ENCODE results near the gene ARHGAP9. TPM values are rescaled to one million over a fixed set of nuclear protein-coding genes. Genes with fewer than 3 reads are reported as not detected.
"Not testable (repeated sequence)": the region's sequence is repeated elsewhere in the genome, so short reads cannot be mapped to it uniquely, and the experiment has no call there.

Gene ARHGAP9
- total RNA-seq, 1 experiment from 2014 or later: not detected

- H3K27me3 ChIP-seq, H3K4me3 ChIP-seq, H3K9me3 ChIP-seq, DNase-seq: not testable (repeated sequence)
- H3K36me3 ChIP-seq: peaks cover 76% of the 10 kb centered on the region
Observed at GRCh38 chr12:57502311-57502969, 22.8 kb upstream of the ARHGAP9 start.

DNA sequence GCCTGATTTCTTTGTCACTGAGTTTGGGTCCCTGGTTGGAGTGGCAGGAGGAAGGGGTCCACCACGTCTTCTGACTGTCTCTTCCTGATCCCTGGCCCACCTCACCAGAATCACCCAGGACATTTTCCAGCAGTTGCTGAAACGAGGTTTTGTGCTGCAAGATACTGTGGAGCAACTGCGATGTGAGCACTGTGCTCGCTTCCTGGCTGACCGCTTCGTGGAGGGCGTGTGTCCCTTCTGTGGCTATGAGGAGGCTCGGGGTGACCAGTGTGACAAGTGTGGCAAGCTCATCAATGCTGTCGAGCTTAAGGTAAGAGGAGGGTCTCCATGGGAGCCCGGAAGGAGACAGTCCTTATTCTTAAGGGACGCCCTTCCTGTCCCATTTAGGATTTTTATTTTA, 20.5 kb upstream of the ARHGAP9 start:
- Histone ChIP-seq H3K27me3 (no peaks in the 10 kb centered on the region), H3K36me3 (peaks cover 81% of the 10 kb centered on the region), H3K9me3 (no peaks in the 10 kb centered on the region), H3K4me3 (no peak overlapping the region)
- DNase-seq: no peak

DNA sequence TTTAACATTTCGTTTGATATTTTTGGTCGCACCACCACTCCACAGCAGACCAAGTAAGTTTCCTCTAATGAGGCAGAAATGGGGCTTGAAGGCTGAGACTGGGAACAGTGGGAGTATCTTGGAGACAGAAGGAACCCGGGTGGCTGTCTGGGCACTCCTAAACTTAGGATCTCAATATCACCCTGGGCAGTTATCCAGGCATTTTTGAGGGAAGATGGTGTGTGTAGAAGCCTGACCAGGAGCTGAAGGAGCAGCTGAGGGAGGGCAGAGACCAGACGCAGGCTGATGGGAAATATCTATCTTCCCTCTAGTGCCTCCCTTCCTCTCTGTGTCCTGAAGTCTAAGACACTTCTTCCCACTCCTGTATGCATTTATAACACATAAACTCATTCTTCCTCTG, 18.9 kb upstream of the ARHGAP9 start:
- DNase-seq: no peak
- no peaks in the 10 kb centered on the region for H3K9me3 ChIP-seq
- no peaks in the 10 kb centered on the region for H3K27me3 ChIP-seq
- H3K36me3 ChIP-seq: peaks cover 74% of the 10 kb centered on the region
- no peak overlapping the region for H3K4me3 ChIP-seq

DNA sequence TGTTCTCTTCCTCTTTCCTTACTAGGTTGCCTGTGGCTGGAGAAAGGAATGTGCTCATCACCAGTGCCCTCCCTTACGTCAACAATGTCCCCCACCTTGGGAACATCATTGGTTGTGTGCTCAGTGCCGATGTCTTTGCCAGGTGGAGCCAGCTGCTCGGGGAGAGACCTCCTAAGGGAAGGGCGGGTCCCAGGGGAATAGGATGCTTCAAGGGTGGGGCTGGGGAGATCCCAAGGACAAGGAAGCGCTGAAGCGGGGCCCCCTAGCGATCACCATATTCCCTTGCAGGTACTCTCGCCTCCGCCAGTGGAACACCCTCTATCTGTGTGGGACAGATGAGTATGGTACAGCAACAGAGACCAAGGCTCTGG, 18.5 kb upstream of the ARHGAP9 start:
- no peaks in the 10 kb centered on the region for H3K9me3 ChIP-seq
- no peak overlapping the region for H3K4me3 ChIP-seq
- peaks cover 73% of the 10 kb centered on the region for H3K36me3 ChIP-seq
- DNase-seq: no peak
- no peaks in the 10 kb centered on the region for H3K27me3 ChIP-seq

DNA sequence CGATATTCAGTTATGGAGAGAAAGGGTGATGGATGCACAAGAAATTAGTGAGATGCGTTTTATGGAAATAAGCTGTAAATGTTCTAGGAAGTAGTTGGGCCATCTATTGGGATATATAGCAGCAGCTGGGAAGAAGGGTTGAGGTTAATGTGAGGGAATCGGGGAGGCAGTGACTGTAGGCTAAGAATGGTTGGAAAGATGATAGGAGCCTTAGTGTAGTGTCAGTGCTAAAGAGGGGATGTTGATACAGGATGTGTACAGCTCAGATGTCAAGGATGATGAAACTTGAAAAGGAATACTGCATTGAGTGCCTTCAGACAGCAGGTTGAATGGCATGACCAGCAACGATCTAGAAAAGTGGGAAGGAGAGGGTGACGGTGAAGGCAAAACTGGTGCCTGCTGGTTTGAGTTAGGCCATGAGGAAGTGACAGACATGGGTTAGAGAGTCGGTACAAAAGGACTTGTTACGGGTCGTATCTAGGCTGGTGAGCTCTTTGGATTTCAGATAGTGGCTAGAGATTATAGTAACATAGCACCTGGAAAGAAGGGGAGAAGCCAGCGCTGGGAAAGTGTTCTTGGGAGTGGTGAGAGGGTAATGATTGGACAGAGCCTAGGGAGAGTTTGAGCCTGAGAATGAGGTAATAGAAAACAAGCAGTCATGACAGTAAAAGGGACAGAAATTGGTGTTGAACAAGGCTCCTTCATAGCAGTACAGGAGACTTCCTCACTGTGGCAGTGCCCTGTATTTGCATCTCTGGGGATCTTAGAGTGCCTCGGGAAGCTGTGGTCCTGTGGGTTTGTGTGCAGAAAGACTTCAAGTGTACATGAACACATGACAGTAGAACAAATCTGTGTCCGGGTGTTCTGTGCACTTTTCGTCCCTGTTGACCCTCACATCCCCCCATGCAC, 17.8 kb upstream of the ARHGAP9 start:
- H3K9me3 ChIP-seq: no peaks in the 10 kb centered on the region
- no peak for DNase-seq
- H3K36me3 ChIP-seq: peaks cover 76% of the 10 kb centered on the region
- no peaks in the 10 kb centered on the region for H3K27me3 ChIP-seq
- no peak overlapping the region for H3K4me3 ChIP-seq

GRCh38 chr12:57496822-57497221, 17.2 kb upstream of the ARHGAP9 start:
- H3K4me3 ChIP-seq: no peak overlapping the region
- H3K27me3 ChIP-seq: no peaks in the 10 kb centered on the region
- no peak for DNase-seq
- H3K9me3 ChIP-seq: no peaks in the 10 kb centered on the region
- H3K36me3 ChIP-seq: peaks cover 74% of the 10 kb centered on the region

DNA sequence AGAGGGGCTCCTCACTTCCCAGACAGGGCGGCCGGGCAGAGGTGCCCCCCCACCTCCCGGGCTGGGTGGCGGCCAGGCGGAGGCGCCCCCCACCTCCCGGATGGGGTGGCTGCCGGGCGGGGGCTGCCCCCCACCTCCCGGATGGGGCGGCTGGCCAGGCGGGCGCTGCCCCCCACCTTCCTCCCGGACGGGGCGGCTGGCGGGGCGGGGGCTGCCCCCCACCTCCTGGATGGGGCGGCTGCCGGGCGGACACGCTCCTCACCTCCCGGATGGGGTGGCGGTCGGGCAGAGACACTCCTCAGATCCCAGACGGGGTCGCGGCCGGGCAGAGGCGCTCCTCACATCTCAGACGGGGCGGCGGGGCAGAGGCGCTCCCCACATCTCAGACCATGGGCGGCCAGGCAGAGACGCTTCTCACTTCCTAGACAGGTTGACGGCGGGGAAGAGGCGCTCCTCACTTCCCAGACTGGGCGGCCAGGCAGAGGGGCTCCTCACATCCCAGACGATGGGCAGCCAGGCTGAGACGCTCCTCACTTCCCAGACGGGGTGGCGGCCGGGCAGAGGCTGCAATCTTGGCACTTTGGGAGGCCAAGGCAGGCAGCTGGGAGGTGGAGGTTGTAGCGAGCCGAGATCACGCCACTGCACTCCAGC, 15.5 kb upstream of the ARHGAP9 start:
- not testable (repeated sequence) for DNase-seq, H3K9me3 ChIP-seq, H3K27me3 ChIP-seq, H3K4me3 ChIP-seq
- H3K36me3 ChIP-seq: peaks cover 71% of the 10 kb centered on the region

DNA sequence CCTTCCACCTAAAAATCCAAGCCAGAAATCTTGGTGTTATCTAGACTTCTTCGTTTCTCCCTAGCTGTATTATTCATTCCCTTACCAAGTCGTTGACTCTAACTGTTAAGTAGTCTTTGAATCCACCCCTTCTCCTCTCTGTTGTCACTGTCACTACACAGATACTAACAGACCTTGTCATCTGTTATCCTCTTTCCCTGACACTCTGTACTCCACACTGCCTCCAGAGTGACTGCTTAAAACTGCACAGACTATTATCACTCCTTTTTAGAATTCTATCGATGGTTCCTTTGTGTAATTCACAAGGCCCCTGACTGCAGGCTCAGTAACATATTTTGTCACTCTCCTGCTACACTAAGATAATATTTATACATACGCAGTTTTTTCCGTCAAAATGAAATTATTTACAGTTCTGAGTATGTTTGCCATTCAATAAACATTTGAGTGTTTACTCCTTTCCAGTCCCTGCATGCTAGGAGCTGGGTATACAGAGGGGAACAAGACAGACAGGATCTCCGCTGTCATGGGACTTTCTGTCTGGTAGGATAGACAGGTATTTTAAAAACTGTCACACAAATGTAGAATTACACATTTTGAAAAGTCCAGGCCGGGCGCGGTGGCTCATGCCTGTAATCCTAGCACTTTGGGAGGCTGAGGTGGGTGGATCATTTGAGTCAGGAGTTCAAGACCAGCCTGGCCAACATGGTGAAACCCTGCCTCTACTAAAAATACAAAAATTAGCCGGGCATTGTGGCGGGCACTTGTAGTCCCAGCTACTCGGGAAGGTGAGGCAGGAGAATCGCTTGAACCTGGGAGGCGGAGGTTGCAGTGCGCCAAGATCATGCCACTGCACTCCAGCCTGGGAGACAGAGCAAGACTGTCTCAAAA, 12.0 kb upstream of the ARHGAP9 start:
- H3K27me3 ChIP-seq: no peaks in the 10 kb centered on the region
- no peak overlapping the region for H3K4me3 ChIP-seq
- H3K36me3 ChIP-seq: peaks cover 61% of the 10 kb centered on the region
- DNase-seq: no peak
- H3K9me3 ChIP-seq: no peaks in the 10 kb centered on the region

- Histone ChIP-seq H3K4me3 (no peak overlapping the region), H3K9me3 (no peaks in the 10 kb centered on the region), H3K36me3 (peaks cover 51% of the 10 kb centered on the region), H3K27me3 (no peaks in the 10 kb centered on the region)
- DNase-seq: no peak
Observed at GRCh38 chr12:57490126-57490525, 10.5 kb upstream of the ARHGAP9 start.

DNA sequence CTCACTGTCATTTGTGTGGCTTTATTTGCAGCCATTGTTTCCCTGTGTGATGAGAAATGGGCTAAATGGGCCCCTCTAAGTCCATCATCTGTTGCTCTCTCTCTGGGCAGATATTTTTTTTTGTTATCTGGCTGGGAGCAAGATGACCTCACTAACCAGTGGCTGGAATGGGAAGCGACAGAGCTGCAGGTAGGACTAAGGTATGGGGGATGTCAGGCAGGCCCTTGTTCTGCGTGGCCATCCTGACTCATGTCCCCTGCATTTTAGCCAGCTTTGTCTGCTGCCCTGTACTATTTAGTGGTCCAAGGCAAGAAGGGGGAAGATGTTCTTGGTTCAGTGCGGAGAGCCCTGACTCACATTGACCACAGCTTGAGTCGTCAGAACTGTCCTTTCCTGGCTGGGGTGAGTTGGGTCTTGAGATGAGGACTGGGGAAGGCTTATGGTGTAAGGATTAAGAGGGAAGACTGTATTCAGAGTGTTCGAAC, 9.5 kb upstream of the ARHGAP9 start:
- DNase-seq: no peak
- H3K4me3 ChIP-seq: peak overlapping the region; percentile 77
- peaks cover 47% of the 10 kb centered on the region for H3K36me3 ChIP-seq
- H3K9me3 ChIP-seq: no peaks in the 10 kb centered on the region
- no peaks in the 10 kb centered on the region for H3K27me3 ChIP-seq

DNA sequence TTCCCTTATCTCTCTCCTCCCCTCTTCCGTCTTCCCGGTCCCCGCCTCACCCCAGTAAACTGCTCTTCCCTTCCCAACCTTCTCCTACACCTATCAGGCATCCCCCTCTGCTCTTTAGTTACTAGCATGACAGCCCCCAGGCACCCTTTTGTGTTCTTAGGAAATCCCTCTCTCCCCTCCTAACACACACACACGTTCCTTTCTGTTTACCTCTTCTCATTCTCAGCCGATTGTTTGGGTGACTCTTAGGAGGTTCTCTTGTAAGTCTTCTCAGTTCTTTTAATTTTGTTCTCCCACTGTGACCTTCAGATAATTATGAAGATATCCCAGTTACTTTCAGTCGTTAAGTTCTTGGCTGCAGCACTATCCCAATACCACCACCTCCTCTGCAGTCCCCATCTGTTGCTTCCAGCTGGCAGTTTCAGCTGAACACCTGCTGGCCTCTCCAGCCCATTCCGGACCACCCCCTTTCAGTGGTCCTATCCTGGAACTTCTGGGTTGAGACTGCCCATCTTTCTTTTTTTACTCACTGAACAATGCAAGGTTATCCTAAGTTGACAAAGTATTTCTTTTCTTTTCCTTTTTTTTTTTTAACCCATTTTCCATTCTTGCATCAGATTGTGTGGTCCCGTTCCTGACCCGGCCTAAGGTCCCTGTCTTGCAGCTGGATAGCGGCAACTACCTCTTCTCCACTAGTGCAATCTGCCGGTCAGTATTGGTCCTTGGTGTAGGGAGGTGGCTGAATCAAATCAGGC, 8.9 kb upstream of the ARHGAP9 start:
- Histone ChIP-seq H3K4me3 (peak overlapping the region; percentile 77), H3K27me3 (no peaks in the 10 kb centered on the region), H3K9me3 (no peaks in the 10 kb centered on the region), H3K36me3 (peaks cover 44% of the 10 kb centered on the region)
- DNase-seq: no peak

GRCh38 chr12:57487597-57488401, 8.1 kb upstream of the ARHGAP9 start, which contains the start of gene MARS1:
Gene MARS1, plus strand, starts transcription at chr12:57488068. Its CDS starts 23 bp downstream, at chr12:57488091.
- no peaks in the 10 kb centered on the region for H3K27me3 ChIP-seq
- DNase-seq: peak; percentile 96
- H3K36me3 ChIP-seq: peaks cover 42% of the 10 kb centered on the region
- no peaks in the 10 kb centered on the region for H3K9me3 ChIP-seq
- H3K4me3 ChIP-seq: peak within 1 kb of the TSS; percentile 77

DNA sequence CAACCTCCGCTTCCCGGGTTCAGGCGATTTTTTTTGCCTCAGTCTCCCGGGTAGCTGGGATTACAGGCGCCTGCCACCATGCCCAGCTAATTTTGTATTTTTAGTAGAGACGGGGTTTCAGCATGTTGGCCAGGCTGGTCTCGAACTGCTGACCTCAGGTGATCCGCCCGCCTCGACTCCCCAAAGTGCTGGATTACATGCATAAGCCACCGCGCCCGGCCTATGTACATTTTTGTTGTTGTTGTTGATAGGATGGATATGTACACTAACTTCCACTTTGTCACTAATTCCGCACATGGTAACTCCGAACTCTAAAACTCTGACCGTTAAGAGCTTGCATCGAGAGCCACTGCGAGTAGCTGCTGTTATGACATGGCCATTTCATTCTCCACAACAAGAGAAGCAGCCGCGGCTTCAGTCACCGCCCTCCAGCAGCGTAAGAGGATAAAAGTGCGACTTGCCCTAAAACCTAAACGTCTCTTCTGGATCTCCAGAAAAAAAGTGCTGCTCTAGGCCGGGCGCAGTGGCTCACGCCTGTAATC, 7.5 kb upstream of the ARHGAP9 start:
- Histone ChIP-seq H3K27me3 (no peaks in the 10 kb centered on the region), H3K4me3 (peak overlapping the region; percentile 77), H3K36me3 (peaks cover 37% of the 10 kb centered on the region), H3K9me3 (no peaks in the 10 kb centered on the region)
- DNase-seq: no peak

DNA sequence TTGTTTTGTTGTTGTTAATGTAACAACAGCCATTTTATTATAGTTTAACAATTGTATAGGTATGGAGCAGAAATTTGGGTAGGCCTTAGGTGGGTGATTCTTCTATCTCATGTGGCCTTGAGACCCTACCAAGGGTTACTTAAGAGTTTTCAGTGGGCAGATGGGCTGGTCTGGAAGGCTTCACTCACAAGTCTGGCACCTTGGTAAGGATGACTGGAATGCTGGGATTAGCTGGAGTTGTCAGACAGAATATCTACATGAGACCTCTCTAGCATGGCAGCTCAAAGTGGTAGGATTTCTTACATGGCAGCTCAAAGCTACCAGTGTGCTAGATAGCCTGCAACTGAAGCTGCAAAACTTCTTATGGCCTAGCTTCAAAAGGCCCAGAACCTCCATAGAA, 6.0 kb upstream of the ARHGAP9 start:
- Histone ChIP-seq H3K27me3 (peaks cover 3% of the 10 kb centered on the region; the same call in 1 of the 2 replicates), H3K4me3 (no peak overlapping the region), H3K9me3 (no peaks in the 10 kb centered on the region), H3K36me3 (peaks cover 25% of the 10 kb centered on the region)
- no peak for DNase-seq

DNA sequence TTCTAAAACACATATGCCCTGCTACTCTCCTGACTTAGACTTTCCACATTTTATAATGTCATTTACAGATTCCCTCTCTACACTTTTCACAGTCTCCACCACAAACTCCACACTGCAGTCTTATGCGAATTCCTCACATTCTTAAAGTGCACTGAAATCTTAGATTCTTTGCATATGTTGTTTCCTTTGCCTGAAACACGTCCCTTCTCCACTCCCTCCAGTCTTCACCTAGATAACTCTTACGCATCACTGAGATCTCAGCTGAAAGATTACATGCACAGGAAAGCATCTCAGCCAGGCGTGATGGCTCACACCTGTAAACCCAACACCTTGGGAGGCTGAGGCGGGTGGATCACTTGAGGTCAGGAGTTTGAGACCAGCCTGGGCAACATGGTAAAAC, 3.8 kb upstream of the ARHGAP9 start:
- Histone ChIP-seq H3K9me3 (no peaks in the 10 kb centered on the region), H3K4me3 (no peak overlapping the region), H3K36me3 (peaks cover 4% of the 10 kb centered on the region), H3K27me3 (peaks cover 3% of the 10 kb centered on the region; the same call in 1 of the 2 replicates)
- DNase-seq: no peak
